Fibroblast of upper back skin (primary cell): ENCODE data around the gene COL4A1.

Experiments used
- DNase-seq: peaks from one replicate; pipeline ENCODE4 v3.0.0-alpha.2; 2013

The COL4A1 gene

DNA sequence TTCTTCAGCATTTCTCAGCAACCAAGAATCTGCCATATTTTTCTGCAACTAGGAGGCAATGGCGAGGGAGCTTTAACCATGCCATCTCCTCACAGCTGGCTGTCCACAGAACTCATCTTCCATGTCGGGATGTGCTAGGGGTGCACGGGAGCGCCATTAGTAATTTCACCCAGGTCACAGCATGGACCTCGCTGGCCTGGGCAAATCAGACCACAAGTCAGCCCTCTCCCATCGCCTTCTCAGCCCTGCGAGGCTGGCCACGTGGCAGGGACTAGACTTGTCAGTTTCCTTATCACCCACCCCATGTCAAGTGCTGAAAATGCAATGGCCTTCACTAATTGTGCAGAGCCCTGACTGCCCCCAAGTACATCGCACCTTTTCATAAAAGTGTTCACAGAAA is 15.7 kb downstream of the COL4A1 start:
- DNase-seq, result no peak

DNA sequence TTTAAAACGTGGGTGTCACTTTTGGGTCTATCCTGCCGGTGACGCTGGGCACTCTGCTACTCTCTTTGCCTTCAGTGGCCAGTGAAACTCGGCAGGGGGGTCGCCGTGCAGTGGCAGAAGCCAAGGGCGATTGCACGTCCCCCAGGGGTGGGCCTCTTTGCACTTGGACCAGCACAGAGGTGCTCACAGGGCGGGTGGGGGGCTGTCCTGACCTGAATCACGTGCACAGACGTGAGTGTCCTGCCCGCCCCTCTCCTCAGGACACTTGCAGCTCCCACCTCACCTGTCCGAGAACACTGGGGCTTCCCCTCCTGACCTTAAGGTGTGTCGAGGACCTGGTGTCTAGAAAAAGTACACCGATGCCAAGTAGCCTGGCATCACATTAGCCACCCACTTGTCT is 16.1 kb downstream of the COL4A1 start:
- no peak for DNase-seq

DNA sequence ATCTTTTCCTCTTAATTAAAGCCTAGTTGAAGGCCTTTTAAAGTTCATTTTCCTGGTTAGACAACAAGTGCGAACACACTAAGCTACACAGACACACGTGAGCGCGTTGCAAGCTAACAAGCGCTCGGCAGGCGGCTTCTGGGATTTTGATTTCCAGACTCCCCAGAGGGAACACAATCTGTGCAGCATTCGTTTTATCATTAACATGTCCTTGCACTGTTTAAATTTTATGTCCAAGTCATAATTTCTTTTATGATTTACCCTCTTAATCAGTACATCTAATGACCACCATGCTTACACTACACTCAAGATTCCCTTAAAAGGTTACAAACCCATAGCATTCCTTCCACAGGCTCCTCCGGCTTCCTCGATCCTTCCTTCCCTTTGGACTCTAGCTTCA is 16.8 kb downstream of the COL4A1 start:
- DNase-seq, result no peak

DNA sequence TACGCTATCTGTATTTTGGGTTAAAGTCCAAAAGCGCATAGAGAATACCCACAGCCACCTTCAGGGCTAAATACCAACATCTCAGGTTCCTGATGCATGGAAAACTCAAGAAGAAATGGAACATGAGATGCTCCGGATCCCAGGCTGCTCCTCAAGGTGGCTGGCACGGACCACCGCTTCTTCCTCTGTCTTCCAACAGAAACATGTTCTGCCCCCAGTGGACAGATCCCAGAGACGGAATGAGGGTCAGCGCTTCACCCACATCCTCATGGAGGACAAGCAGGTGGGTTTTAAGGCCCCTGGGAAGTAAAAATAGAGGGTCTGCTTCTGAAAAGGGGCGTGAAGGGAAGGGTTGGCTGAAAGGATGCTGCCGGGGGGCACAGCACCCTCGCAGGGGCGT is 17.3 kb downstream of the COL4A1 start:
- DNase-seq, result no peak

DNA sequence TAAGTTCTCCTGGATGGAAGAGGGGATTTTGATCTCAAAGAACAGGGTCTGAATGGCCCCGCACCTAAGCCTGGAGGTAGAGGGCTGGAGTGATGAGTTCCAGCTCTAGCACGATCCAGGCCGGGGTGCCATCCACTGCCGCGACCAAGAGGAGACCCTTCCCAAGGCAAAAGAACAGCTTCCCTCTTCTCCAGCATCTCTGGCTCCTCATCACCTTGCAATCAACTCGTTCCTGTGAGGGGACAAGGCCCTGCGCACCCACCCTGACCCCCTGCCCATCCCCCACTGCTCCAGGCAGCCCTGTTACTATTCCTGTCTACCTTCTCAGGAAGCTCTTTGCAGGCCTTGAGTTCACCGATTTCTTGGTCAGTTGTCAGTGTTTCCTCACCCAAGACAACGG is 17.8 kb downstream of the COL4A1 start:
- DNase-seq, result no peak

DNA sequence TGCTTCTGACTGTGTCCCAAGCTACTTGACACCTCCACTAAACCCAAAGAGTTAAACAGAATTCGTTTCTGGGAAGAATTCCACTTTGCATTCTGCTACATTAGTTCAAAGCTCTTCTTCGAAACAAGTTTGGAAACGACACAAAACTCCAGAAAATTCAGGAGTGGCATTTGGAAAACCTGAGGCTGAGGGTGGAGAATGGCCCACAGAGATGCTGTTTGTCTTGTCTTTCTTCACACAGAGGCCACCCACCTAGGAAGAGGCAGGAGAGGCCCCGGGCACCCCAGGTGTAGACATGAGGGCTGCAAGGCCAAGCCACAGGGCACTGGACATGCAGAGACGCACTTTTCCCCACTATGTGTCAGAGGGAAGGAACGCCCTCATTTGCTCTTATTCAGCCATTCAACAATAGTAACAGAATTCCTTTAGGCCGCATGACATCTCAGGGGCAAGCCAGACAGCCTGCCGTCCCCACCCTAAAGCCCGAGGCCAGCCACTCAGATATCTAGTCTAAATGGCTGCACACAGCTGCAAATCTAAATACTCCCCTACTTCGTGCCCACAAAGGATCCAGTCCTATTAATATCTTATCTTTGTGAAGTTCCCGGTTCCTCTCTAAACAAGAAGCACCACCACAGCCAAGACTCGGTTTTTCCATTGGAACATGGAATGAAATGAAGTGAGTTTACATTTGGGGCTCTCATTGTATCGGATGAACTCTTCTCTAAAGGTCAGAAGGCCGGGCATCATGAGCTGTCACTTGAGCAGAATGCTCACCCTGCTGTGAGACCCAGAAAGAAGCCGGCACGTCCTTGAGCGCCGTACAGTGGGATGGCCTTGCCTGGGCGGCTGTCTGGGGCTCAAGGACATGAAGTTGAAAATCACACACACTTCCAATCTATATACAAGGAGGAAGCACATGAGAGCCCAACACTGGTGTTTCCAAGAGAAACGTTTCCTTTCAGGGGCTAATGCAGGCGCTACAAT is 19.8 kb downstream of the COL4A1 start:
- DNase-seq, result no peak

DNA sequence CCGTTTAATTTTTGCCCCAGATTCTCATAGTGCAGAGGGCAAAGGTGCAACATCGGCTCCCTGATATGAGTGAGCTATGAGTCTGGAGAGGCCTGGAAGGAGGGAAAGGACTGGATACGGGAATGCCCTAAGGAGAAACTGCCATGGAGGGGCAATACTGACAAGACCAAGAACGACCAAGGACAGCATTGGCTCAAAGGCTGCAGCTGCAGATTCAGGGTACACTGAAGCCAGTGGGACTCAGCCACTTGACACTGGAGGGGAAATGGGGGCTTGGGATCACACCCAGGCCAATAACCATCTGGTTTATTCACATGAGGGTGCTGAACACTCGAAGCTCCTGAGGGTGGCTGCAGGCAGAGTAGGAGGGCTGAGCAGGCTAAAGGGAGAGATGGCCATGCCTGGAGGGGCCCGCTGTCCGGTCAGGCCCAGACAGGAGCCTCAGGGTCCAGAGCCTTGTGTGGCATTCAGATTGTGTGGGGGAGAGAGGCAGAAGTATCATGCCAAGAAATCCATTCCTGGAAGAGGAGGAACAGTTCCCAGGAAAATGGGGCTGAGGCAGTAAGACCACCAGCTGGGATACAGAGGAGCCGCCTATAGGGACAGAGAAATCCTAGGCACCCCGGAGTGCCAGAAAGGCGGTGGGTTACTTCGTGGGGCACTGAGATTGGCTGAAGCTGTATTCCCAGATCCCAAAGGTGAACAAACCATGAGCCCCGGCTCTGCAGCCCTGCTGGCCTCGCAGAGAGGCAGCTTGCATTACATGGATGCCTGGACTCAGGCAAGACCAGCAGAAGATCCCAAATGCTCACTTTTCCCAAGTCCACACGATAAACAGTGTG is 20.7 kb downstream of the COL4A1 start:
- no peak for DNase-seq

DNA sequence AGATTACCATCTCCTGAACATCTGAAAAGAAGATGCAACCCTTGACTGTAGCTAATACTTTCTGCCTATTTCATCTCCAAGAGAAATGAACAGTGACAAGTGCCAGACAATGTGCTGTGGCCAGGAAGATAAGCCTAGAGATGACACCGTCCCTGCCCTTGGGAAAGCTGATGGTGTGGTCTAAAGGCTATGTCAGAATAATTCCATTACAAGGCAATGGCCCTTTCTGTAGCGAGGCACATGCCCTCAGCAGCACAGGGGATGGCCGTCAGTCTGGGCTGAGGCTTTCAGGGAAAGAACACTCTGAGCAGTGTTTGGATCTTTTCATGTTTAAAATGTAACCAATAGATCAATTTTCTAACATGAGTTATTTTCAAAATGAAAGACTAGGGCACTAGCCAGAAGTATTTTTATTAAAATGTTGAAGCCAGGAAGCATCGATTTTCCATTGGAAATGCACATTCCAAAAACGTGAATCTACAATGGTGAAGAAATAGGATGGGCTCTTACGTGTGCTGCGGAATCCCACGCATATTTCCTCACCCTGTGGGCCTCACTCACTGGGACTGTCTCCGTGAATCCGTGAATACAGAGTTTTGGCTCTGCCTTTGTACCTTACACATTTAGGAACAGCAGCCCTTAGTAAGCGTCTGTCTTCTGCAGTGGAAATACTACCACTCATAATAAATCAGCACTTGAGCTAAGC is 22.0 kb downstream of the COL4A1 start:
- DNase-seq, result peak; percentile 50

DNA sequence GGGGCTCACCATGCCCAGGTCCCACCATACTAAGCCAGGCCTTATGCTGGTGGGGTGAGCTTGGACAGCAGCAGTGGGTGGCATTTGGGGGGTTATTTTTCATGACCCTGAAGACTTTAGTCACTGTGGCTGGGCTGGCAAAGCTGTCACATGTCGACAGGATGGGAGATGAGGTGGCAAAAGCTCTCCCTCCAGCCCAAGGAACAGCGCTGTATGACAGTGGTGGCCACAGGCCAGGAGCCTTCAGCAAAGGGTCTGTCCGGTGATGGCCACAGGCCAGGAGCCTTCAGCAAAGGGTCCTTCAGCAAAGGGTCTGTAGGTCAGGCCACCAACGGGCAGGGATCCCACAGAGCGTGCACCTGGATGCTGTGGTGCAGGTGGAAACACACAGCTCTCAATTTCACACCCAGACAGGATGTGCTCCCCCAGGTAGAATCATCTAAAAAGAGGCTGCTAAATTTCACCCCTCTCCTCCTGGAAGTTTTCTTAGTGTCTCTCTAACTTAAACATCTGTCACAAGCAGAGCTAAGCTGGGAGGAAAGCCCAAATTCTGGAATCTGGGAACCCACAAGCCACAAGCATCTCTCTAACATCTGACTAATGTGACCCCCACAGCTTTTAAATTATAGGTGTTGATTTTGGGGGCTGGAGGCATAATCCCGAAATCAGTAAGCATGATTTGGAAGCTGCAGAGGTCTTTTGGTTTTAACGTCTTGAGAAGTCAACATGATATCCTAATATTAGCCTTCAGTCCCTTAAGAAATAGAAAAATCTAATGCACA is 23.0 kb downstream of the COL4A1 start:
- DNase-seq, result peak; percentile 97

DNA sequence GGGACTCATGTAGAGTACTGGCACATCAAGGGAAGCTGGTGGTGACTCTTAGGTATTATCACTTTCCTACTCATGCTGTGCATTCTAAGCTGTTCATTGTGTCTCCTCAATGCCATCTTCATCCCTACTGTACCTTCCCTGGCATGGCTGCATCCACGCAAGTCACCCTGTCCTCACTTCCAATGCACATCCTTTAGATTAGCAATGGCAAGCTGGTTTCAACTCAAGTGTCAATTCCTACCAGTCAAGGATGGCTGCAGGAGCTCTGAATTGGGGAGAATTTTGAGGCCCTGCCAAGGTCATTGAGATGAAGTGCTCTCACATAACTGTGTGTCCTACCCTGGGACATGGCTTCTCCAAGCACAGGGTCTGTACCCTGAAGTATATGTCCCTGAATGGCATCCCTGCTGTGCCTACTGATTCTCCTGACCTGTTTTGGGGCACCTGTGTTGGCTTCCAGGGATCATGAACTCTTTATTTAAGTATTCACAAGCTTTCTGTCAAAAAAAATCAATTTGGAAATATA is 24.6 kb downstream of the COL4A1 start:
- DNase-seq, result no peak

DNA sequence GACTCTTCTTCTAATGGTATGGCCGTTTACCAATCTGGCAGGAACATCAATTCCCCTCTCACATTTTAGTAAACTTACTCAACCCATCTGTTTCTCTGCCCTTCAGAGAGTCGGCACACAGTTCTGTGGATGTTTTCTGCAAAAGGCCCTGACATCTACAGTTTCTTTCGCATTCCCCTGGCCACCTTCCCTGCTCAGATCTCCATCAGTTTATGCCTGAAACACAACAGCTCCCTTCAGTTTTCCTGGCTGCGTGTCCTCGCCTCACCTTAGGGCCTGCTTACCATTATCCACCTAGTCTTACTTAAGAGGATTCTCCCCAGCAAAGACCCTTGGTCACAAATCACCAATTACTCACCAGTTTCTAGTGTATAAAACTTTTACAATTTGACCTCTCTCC is 25.2 kb downstream of the COL4A1 start:
- DNase-seq, result no peak

DNA sequence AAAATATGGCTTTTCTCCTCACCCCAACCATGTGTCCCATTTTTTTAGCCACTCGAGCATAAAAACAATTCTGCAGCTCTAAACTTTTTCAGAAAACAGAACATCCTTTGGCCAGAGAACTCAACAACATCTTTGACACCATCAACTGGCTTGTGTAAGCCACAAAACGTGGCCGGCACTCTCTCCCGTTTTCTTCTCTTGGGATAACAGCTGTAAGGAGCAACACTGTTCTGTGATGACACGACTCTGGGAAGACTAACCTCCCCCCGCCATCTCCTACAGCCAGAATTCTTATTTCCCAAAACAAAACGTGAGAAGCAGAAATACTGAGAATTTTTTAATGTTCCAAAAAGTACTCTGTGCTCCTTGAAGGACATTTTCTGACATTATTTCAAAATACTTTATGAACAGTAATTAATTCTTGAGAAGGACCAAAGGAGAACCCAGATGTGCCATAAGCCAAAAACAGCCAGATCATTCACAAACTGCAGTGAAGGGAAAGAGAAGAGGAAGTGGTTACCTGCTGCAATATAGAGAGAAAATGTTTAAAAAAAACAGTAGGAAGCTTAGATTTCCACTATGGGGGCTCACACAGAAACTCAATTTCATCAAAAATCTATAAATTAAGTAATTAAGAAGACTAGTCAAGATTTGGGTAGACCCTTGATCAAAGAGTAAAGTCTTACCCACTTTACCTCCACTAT is 25.8 kb downstream of the COL4A1 start:
- DNase-seq, result no peak

DNA sequence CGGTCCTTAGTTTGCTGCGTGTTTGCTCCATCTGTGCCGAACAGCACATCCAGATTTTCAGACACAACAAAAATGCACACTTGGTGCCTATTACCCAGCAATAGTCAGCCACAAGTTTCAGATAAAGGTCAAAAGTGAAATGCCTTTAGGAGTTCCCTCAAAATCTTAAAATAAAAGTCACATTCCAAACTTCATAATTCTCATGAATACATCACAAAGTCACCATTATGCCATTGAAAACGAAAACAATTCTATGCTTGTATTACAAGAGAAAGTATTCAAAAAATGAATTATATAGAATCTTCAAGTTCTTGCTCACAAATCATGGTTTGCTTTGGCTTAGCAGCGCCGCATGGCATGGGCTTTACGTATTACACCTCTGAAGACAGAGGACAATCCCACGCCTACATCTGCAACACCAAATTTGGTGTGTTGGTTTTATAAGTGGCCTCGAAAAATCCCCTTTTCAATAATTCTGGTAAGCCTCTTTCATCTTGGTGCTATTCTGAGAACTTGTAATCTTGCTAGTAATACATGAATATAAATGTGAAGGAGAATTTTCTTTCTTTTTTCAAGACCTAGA is 26.6 kb downstream of the COL4A1 start:
- no peak for DNase-seq

DNA sequence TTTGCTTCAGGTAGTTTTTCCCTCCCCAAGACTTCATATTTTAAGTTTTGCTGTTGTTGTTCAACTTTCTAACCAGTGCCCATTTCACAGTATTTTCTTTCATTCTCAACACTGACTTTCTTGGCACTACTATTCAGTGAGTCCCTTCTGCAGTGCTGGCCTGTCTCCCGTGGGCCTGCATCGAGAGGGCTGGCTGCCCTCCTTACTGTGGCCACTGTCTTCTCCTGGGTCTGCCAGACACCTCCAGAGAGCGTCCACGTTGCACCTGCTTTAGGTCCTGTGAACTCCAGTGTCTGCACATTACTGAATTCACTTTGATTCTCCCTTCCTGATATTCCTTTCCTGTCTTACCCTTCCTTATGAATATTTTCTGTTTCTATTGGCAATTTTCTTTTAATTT is 27.3 kb downstream of the COL4A1 start:
- no peak for DNase-seq

DNA sequence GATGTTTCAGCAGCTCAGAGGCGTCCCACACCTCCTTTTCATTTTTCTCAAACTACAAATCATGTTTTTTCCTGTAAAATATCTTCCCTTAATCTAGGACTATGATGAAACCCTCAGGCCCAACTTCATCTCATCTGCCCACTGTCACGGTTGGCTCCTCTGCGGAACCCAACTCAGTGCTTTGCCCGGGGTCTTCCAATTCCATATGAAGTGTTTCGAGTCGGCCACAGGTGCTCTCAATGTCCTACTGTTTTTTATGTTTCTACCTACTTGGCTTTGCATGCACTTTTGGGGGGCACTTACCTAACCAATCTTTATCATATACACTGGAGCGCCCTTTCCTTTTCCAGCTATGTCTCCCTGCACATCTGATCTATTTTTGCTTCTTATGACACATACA is 28.1 kb downstream of the COL4A1 start:
- no peak for DNase-seq

DNA sequence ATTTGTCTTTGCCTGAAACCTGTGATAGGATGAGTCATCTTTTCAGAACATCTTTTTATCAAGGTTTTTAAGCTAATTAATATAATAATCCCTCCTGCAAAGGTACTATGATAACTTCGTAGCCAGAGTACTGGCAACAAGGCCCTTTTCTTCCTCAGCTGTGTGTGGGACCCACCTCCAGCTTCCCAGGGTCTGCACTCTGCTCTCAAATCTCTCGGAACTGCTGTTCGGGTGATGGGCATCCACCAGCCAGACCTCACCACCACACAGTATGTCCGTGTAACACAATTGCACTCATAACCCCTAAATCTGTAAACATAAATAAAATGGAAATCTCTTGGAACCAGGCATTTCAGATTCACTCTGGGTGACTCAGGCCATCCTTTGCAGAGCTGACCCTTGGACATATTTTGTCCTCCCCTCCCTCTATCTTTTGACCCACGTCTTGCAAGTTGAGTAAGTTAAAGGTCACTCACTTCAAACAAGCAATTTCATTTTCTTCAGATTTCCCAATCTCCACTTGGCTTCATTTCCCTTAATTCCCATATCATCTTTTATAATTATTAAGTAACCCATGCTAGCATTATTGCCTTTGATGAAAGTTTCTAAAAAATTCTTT is 29.5 kb downstream of the COL4A1 start:
- no peak for DNase-seq

DNA sequence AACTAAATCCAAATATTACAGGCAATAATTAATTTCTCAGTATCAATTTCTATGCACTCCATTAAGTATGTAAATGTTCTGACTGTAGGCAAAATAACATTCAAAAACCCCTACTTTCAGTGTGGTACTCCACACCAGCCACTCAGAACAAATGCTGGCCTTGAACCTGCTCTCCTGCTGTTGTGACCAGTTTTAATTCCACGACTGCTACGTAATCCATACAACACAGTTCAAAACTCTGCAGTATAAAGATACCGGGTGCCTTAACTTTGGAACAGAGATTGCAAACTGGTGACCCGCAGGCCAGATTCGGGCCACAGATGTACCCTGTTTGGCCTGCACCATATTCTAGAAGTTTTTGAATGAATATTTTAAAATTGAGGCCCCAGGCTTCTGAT is 30.4 kb downstream of the COL4A1 start:
- DNase-seq, result no peak

DNA sequence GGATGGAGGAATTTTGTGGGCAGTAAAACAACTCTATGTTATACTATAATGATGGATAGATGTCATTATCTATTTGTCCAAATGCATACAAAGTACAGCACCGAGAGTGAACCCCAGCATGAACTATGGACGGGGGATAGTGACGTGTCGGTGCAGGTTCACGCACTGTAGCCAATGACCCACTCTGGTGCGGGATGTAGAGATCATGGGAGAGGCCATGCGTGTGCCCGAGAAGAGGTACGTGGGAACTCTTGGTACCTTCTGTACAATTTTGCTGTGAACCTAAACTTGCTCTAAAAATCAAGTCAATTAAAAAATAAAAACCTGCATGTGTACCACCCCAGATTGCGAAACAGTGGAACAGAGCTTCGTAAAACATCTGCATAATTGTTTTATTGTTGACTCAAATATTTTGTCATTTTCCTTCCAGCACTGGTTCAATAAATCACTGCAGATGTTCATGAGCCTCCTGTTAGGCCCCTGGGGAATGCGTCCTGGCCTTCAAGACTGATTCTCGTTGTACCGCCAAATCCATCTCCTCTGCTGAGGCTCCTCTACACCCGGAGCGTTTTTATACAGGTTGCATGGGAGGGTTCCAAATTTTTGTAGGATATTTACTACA is 30.9 kb downstream of the COL4A1 start:
- no peak for DNase-seq

DNA sequence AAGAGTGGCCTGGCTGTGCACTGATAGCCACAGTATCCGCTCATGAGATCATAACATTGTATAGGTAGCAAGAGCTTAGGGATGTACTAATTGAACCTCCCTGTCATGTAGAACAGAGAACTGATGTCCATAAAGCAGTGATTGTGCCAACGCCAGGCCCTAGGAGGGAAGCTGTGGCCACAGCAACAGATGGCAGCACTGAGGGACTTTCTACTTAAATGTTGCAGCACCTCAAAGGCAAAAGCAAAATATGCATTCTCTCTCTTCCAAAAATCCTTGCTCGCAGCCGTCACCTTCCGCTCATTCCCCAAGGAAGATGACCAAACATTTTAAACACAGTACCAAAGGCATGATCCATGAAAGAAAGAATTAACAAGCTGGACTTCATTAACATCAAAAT is 32.3 kb downstream of the COL4A1 start:
- DNase-seq, result no peak

DNA sequence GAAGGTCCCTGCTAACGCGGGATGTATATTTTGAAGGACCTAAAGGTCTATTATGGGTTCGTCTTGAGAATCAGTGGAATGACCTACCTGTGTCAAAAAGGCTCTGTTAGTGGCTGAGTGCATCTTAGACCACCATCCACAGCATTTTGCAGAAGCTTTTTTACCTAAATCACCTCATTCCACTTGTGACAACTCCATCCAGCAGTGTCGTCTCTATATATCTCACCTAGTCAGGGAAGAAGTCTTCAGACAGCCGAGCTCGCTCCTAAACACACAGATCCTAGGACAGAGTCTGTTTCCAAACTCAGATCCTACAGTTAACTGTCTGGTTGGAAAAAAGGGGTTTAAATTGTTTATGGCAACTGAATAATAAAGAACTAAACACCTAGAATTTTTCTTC is 33.7 kb downstream of the COL4A1 start:
- DNase-seq, result no peak
